ENCODE results near the gene AFAP1L2.
"Not testable (repeated sequence)": the region's sequence is repeated elsewhere in the genome, so short reads cannot be mapped to it uniquely, and the experiment has no call there.

The AFAP1L2 gene

DNA sequence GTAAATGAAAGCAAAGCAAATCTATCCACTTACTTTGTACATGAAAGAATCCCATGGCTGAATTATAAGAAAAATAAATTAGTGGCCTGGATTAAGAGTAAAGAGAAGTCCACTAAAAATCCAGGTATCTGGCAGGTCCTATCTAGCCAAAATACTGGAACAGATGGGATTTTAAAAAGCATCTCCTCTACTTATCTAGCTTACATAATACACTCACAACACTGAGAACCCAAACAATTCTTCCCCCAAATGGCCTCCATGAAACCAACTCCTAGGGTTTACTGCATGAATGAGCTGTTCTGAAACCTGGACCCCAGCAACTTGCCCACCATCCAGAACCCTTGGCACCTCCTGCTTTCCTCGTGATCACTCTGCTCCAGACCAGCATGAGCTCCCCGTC, 61.3 kb downstream of the AFAP1L2 start:
- H3K27ac Mint-ChIP-seq = no peak overlapping the region
- no peak overlapping the region for H3K4me3 Mint-ChIP-seq
- H3K36me3 Mint-ChIP-seq (ENCODE audit: insufficient read depth) = peaks cover 5% of the 10 kb centered on the region
- peaks cover 0 to 4% of the 10 kb centered on the region in 2 donors for H3K4me1 Mint-ChIP-seq (ENCODE audit: low read depth in 2 of 2)
- DNase-seq = no peak
- H3K27me3 Mint-ChIP-seq = peaks cover 0 to 10% of the 10 kb centered on the region in 2 donors
- no peaks in the 10 kb centered on the region for H3K9me3 Mint-ChIP-seq
- no peak for ATAC-seq (replicated peaks)

- peaks cover 0 to 19% of the 10 kb centered on the region in 2 donors for H3K27me3 Mint-ChIP-seq
- no peaks in the 10 kb centered on the region for H3K9me3 Mint-ChIP-seq
- no peak for ATAC-seq (replicated peaks)
- peaks cover 5% of the 10 kb centered on the region for H3K36me3 Mint-ChIP-seq (ENCODE audit: insufficient read depth)
- H3K4me1 Mint-ChIP-seq (ENCODE audit: low read depth in 2 of 2) = peaks cover 0 to 4% of the 10 kb centered on the region in 2 donors
- H3K4me3 Mint-ChIP-seq = no peak overlapping the region
- H3K27ac Mint-ChIP-seq = no peak overlapping the region
- no peak for DNase-seq
These were observed 63.5 kb downstream of the AFAP1L2 start for GRCh38 chr10:114340816-114341215.

DNA sequence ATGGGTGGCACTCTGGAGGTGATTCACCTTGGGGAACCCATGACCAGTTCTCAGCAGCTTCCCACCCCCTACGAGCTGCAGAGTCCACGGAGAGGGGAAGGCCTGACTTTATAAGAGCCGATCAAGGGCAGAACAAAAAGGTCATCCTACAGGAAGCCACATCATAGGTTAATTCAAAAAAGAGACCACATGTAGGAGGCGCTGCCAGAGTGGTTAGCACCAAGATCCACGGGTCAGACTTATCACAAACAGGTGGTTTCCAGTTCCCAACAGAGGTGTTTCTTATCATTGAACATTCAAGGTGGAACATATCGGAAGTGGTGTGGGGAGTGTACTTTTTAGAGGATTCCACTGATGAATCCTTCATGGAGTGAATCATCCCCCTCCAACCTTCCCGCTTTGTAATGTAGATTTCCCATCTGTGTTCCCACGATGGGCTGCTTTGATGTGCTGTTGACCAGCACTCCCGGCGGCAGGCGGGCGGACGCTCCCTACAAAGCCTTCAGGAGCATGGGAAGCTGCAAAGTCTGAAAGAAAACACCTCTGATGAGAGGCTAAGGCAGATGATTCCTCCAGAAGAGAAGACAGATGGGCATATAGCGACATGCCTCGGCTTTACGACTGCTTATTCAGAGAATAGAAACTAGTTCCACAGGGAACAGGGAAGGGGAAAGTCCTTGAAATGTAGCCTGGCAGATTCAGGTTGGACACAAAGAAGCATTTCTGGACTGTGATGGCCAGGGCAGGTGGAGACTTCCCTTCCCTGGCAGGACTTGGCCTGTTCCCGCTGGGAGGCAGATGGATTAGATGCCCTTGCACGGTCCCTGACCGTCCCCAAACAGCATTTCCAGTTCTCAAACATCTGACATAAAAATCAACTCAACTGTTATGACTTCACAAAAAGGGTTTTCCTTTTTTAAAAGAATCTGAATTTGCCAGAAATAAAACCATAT, 66.5 kb downstream of the AFAP1L2 start:
- Mint-ChIP-seq H3K9me3 (no peaks in the 10 kb centered on the region), H3K36me3 (ENCODE audit: insufficient read depth) (no peaks in the 10 kb centered on the region), H3K4me1 (ENCODE audit: low read depth in 2 of 2) (peaks cover 0 to 4% of the 10 kb centered on the region in 2 donors), H3K27ac (no peak overlapping the region), H3K4me3 (no peak overlapping the region), H3K27me3 (peaks cover 0 to 19% of the 10 kb centered on the region in 2 donors)
- no peak for ATAC-seq (replicated peaks)
- DNase-seq = no peak

DNA sequence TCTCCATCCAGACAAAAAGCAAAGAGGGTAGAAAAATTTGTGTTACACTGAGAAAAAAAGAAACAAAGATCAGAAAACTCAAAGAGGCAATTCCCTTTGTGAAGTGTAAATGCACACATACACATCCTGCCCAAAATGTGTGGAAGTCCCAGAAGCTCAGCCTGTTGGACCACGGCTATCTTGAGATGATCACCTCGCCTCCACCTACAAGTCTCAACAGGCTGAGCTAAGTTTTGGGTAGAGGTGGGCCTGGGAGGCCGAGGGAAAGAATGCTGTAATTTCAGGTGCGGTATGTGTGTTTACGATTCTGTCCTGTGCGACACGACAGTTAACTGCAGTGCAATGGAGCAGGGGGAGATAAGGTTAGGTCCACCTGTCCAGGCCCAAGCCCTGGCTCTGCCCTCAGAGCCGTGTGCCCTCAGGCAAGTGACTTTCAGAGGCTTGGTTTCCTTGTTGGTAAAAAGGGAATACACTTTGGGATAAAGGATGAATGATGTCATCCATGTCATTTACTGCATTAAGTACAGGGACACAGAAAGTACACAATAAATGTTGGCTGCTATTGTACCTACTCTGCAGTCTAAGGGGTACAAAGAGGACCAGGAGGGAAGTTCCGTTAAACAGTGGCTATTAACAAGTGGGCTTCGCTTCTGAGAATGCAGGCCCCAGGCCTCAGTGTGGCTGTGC, 67.3 kb downstream of the AFAP1L2 start:
- H3K9me3 Mint-ChIP-seq = no peaks in the 10 kb centered on the region
- ATAC-seq (replicated peaks) = no peak
- H3K27me3 Mint-ChIP-seq = peaks cover 0 to 19% of the 10 kb centered on the region in 2 donors
- H3K27ac Mint-ChIP-seq = peak overlapping the region in 1 of 2 donors; percentile 57
- no peaks in the 10 kb centered on the region for H3K36me3 Mint-ChIP-seq (ENCODE audit: insufficient read depth)
- peaks cover 0 to 4% of the 10 kb centered on the region in 2 donors for H3K4me1 Mint-ChIP-seq (ENCODE audit: low read depth in 2 of 2)
- H3K4me3 Mint-ChIP-seq = no peak overlapping the region
- DNase-seq = no peak

GRCh38 chr10:114335614-114336013, 68.7 kb downstream of the AFAP1L2 start:
- H3K4me3 Mint-ChIP-seq = no peak overlapping the region
- peaks cover 0 to 24% of the 10 kb centered on the region in 2 donors for H3K27me3 Mint-ChIP-seq
- ATAC-seq (replicated peaks) (no peak), DNase-seq (no peak)
- H3K36me3 Mint-ChIP-seq (ENCODE audit: insufficient read depth) = no peaks in the 10 kb centered on the region
- no peak overlapping the region for H3K27ac Mint-ChIP-seq
- H3K9me3 Mint-ChIP-seq = no peaks in the 10 kb centered on the region
- H3K4me1 Mint-ChIP-seq (ENCODE audit: low read depth in 2 of 2) = peaks cover 0 to 4% of the 10 kb centered on the region in 2 donors

- H3K36me3 Mint-ChIP-seq (ENCODE audit: insufficient read depth) = no peaks in the 10 kb centered on the region
- ATAC-seq (replicated peaks) (no peak), DNase-seq (no peak)
- H3K27ac Mint-ChIP-seq = no peak overlapping the region
- no peak overlapping the region for H3K4me3 Mint-ChIP-seq
- no peaks in the 10 kb centered on the region for H3K9me3 Mint-ChIP-seq
- peaks cover 0 to 36% of the 10 kb centered on the region in 2 donors for H3K27me3 Mint-ChIP-seq
- peaks cover 0 to 4% of the 10 kb centered on the region in 2 donors for H3K4me1 Mint-ChIP-seq (ENCODE audit: low read depth in 2 of 2)
These were observed 70.0 kb downstream of the AFAP1L2 start for GRCh38 chr10:114334301-114334700.

- ATAC-seq (replicated peaks); DNase-seq; H3K36me3 Mint-ChIP-seq (ENCODE audit: insufficient read depth); H3K9me3 Mint-ChIP-seq; H3K4me3 Mint-ChIP-seq; H3K27ac Mint-ChIP-seq; H3K4me1 Mint-ChIP-seq (ENCODE audit: low read depth in 2 of 2): not testable (repeated sequence)
- peaks cover 0 to 36% of the 10 kb centered on the region in 2 donors for H3K27me3 Mint-ChIP-seq
These were observed 70.9 kb downstream of the AFAP1L2 start for GRCh38 chr10:114333441-114333840.

- ATAC-seq (replicated peaks) (no peak), DNase-seq (no peak)
- Mint-ChIP-seq H3K4me3 (no peak overlapping the region), H3K9me3 (no peaks in the 10 kb centered on the region), H3K4me1 (ENCODE audit: low read depth in 2 of 2) (peaks cover 0 to 4% of the 10 kb centered on the region in 2 donors), H3K27ac (no peak overlapping the region), H3K36me3 (ENCODE audit: insufficient read depth) (no peaks in the 10 kb centered on the region), H3K27me3 (peaks cover 0 to 36% of the 10 kb centered on the region in 2 donors)
These were observed 71.8 kb downstream of the AFAP1L2 start for GRCh38 chr10:114332301-114333192.

GRCh38 chr10:114329634-114330365, 74.5 kb downstream of the AFAP1L2 start:
- no peak overlapping the region for H3K27ac Mint-ChIP-seq
- no peak overlapping the region for H3K4me3 Mint-ChIP-seq
- H3K9me3 Mint-ChIP-seq = no peaks in the 10 kb centered on the region
- no peaks in the 10 kb centered on the region for H3K4me1 Mint-ChIP-seq (ENCODE audit: low read depth in 2 of 2)
- H3K27me3 Mint-ChIP-seq = peaks cover 0 to 27% of the 10 kb centered on the region in 2 donors
- ATAC-seq (replicated peaks) = no peak
- no peaks in the 10 kb centered on the region for H3K36me3 Mint-ChIP-seq (ENCODE audit: insufficient read depth)
- no peak for DNase-seq

DNA sequence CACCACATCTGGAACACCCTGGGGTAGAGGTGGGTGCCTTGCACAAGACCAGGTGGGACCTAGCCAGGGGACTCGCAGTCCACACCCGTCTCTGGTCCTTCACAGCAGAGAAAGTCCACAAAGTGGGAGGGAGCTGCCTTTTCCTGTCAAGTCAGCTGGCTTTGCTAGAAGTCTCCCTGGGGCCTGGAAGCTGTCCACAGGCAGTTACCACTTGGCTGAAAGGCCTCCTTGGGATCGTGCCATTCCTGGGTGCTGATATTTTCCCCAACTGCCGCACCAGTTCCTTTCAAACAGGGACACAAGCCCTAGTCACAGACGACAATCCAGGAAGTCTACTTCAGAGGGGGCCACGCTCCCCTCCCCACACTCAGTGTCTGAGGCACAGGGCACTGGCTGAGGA, 75.4 kb downstream of the AFAP1L2 start:
- no peak overlapping the region for H3K27ac Mint-ChIP-seq
- H3K27me3 Mint-ChIP-seq = peaks cover 0 to 19% of the 10 kb centered on the region in 2 donors
- no peak overlapping the region for H3K4me3 Mint-ChIP-seq
- ATAC-seq (replicated peaks) (no peak), DNase-seq (no peak)
- no peaks in the 10 kb centered on the region for H3K9me3 Mint-ChIP-seq
- no peaks in the 10 kb centered on the region for H3K4me1 Mint-ChIP-seq (ENCODE audit: low read depth in 2 of 2)
- H3K36me3 Mint-ChIP-seq (ENCODE audit: insufficient read depth) = no peaks in the 10 kb centered on the region

DNA sequence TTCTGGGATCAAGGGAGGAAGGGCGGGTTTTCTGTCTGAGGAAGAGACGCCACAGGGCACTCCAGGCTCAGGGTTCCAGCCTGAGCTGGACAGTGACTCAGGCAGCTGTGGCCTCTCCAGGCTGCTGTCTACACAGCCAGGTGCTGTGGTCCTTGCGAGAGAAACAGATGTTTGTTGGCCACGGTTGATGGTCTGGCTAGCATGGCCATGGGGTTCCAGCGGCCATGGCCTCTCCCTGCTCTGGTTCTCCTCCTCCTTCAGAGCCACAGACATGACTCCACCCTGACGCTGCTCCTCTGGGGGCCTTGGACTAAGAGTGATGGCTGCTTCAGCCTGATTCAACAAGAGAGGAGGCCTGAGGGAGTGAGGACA, 75.9 kb downstream of the AFAP1L2 start:
- Mint-ChIP-seq H3K27me3 (peaks cover 0 to 18% of the 10 kb centered on the region in 2 donors), H3K27ac (no peak overlapping the region), H3K36me3 (ENCODE audit: insufficient read depth) (no peaks in the 10 kb centered on the region), H3K4me1 (ENCODE audit: low read depth in 2 of 2) (no peaks in the 10 kb centered on the region), H3K4me3 (no peak overlapping the region), H3K9me3 (no peaks in the 10 kb centered on the region)
- ATAC-seq (replicated peaks) = no peak
- no peak for DNase-seq

DNA sequence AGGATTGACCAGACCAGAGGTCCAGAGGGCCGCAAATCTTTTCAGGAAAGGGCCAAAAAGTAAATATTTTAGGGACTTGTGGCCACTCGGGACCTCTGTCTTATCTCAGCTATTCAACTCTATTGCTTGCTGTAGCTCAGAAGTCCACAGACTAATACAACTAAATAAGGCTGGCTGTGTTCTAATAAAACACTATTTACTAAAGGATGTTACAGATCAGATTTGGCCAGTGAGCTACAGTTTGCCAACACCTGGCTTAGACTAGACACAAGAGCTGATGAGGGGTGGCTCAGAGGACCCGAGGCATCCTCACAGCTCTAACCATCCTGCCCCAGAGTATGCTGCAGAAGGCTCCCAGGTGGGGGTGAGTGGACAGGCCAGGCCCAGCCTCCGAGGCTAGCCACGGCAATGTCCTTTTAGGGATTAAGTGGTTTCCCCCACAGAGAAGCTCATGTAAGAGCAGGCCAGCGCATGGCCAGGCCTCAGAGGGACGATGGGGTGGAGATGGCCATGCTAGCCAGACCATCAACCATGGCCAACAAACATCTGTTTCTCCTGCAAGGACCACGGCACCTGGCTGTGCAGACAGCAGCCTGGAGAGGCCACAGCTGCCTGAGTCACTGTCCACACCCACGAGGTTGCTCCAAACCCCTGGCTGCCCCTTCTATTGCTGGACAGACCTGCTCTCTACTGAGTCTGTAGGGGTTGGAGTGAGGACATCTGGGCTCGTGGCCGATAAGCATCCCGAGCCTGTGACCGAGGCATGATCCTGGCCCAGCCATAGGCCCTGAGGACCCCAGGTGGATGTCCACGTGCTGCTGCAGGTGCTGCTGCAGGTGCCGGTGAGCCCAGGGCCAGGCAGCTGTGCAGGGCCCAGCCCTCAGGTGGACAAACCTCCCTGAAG, 76.5 kb downstream of the AFAP1L2 start:
- ATAC-seq (replicated peaks) (no peak), DNase-seq (no peak)
- Mint-ChIP-seq H3K27me3 (peaks cover 0 to 21% of the 10 kb centered on the region in 2 donors), H3K4me1 (ENCODE audit: low read depth in 2 of 2) (no peaks in the 10 kb centered on the region), H3K27ac (no peak overlapping the region), H3K4me3 (no peak overlapping the region), H3K9me3 (no peaks in the 10 kb centered on the region), H3K36me3 (ENCODE audit: insufficient read depth) (no peaks in the 10 kb centered on the region)
